ENCODE measurements around the gene CNIH3.

- TF ChIP-seq, protein P1, sequence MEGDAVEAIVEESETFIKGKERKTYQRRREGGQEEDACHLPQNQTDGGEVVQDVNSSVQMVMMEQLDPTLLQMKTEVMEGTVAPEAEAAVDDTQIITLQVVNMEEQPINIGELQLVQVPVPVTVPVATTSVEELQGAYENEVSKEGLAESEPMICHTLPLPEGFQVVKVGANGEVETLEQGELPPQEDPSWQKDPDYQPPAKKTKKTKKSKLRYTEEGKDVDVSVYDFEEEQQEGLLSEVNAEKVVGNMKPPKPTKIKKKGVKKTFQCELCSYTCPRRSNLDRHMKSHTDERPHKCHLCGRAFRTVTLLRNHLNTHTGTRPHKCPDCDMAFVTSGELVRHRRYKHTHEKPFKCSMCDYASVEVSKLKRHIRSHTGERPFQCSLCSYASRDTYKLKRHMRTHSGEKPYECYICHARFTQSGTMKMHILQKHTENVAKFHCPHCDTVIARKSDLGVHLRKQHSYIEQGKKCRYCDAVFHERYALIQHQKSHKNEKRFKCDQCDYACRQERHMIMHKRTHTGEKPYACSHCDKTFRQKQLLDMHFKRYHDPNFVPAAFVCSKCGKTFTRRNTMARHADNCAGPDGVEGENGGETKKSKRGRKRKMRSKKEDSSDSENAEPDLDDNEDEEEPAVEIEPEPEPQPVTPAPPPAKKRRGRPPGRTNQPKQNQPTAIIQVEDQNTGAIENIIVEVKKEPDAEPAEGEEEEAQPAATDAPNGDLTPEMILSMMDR (IDR thresholded peaks at IDR 0.05), result no peak
- no peak for TF ChIP-seq EZH2phosphoT487 (IDR thresholded peaks at IDR 0.05)
Measured at GRCh38 chr1:224639426-224639975, 23.4 kb downstream of the CNIH3 start.
